ENCODE measurements around the gene GAK. TPM values are rescaled to one million over a fixed set of nuclear protein-coding genes. Genes with fewer than 3 reads are reported as not detected.

Gene GAK
- polyA plus RNA-seq, 1 donor: 43.2 TPM

- no peak for DNase-seq
These were observed 32.4 kb upstream of the GAK start for GRCh38 chr4:964346-965025.

DNA sequence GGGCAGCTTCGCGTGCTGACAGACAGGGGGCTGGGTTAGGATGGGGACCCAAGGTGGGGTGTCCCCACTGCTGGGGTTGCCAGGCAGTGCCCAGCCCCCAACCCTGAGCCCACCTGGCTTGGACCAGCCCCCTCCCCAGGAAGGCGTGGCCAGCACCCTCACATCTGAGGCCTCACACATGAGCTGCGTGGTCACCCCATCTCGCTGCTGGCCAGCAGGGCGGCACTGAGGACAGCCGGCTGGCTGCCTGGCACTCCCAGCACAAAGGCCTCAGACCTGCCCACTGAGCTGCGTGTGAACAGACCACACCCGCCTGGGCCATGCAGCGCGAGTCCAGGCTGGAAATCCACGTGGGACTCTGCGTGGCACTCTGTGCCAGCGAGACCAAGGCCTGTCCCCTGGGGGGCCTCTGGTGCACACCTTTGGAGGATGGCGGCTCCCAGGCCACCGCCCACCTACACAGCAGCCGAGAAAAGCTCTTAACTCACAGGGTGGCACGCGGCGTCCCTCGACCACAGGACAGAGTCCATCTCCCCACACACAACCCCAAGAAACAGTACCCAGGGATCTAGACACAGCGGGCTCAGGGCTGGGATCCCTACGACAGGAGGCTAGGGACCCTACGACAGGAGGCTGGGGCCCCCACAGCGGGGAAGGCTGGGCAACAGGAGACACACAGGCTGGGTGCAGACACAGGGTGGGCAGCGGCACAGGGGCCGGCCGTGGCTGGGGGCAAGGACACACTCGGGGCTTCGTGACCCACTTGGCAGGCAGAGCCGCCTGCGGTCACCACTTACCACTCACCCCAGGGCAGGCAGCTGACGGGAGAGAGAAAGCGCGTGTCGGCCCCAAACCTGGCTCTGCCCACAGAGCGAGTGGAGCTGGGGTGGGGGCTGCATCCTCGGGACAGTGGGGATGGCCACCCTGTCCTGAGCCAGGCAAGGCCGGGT lies 31.4 kb upstream of the GAK start:
- no peak for DNase-seq

- no peak for DNase-seq
These were observed 30.4 kb upstream of the GAK start for GRCh38 chr4:962231-963208.

- no peak for DNase-seq
These were observed 29.5 kb upstream of the GAK start for GRCh38 chr4:961351-962230.

- no peak for DNase-seq
These were observed 28.7 kb upstream of the GAK start for GRCh38 chr4:960636-961350.

- DNase-seq: no peak
These were observed 28.1 kb upstream of the GAK start for GRCh38 chr4:960140-960635.

GRCh38 chr4:959338-960139 lies 27.4 kb upstream of the GAK start:
- DNase-seq: no peak

- DNase-seq: no peak
These were observed 26.7 kb upstream of the GAK start for GRCh38 chr4:958696-959337.

- DNase-seq: no peak
These were observed 26.2 kb upstream of the GAK start for GRCh38 chr4:958314-958665.

- no peak for DNase-seq
These were observed 25.6 kb upstream of the GAK start for GRCh38 chr4:957581-958313.

DNA sequence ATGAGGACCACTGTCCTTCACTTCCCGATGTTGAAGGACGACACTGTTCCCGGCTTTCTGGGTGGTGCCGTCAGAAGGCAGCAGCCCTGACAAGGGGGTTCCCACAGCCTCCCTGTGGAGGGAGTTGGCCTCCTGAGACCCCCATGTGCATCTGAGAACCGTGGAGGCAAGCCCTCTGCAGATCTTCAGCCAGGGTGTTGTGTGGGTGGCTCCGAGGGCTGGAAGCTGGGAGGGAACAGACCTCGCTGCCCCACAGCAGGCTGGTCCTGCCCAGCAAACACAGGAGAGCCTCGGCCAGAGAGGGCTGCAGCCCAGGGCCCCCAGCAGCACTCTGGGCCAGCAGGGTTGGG lies 25.1 kb upstream of the GAK start:
- no peak for DNase-seq

DNA sequence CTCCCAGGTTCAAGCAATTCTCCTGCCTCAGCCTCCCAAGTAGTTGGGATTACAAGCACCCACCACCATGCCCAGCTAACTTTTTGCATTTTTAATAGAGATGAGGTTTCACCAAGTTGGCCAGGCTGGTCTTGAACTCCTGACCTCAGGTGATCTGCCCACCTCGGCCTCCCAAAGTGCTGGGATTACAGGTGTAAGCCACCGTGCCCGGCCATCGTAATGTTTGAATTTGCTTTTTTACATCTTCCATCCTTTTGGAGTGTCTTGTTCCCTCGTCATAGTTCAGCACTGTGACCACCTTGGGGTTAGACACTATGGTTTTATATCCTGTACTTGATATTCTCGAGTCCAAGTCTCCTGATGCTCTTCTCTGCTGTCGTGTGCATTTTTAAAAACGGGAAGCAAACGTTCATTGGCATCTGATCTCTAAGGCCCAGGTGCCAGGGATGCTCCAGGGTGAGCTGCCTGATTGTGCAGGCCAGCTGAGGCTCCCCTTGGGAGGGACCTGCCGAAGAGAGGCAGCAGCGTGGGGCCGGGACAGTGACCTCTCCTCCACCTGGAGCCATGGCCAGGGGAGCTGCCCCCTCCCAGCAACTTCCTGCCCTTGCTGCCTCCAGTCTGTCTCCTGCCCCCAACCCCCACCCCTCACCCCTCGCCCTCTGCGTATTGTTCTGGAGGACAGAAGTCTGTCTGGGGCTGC lies 24.6 kb upstream of the GAK start:
- DNase-seq: no peak

DNA sequence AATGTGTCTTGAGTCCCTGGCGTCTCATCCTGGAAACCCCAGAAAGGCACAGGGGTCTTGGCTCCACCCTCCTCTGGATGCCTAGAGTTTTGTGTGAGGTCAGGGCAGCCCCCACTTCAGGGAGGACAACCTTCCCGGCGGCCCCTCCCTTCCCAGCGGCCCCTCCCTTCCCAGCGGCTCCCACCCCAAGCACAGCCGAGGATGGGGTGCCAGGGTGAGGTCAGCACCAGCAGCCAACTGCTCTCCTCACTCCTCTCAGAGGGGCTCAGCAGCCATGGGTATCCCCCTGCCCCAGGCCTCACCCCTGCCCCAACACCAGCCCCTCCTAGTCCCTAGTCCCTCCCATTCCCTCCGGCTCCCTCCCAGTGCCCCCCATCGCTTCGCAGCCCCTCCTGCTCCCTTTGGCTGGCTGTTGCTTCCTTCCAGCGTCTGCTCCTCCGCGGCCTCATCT lies 23.8 kb upstream of the GAK start:
- DNase-seq: no peak

DNA sequence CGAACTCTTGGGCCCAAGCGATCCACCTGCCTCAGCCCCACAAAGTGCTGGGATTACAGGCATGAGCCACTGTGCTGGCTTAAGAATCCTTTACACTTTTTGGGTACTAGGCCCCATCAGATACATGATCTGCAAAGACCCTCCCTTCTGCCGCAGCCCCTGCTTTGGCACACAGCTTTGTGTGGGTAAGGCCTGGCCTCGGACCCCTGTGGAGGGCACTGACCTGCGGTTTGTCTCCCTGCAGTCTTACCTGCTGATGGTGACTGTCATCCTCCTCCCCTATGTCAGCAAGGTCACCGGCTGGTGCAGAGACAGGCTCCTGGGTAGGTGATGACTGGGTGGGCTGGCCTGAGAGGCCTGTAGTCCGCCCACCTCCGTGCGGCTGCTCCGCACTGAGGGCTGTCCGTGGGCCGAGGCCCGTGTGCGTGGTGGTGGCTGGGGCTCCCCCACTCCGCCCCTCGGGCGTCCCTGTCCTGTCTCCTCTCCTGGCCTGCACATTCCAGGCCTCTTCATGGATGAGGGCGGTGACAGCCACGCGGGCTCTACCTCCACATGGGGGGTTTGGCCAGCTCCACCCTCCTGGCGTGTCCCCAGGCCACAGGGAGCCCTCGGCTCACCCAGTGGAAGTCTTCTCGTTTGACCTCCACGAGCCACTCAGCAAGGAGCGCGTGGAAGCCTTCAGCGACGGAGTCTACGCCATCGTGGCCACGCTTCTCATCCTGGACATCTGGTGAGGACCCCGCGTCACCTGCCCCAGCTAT lies 23.2 kb upstream of the GAK start:
- no peak for DNase-seq

DNA sequence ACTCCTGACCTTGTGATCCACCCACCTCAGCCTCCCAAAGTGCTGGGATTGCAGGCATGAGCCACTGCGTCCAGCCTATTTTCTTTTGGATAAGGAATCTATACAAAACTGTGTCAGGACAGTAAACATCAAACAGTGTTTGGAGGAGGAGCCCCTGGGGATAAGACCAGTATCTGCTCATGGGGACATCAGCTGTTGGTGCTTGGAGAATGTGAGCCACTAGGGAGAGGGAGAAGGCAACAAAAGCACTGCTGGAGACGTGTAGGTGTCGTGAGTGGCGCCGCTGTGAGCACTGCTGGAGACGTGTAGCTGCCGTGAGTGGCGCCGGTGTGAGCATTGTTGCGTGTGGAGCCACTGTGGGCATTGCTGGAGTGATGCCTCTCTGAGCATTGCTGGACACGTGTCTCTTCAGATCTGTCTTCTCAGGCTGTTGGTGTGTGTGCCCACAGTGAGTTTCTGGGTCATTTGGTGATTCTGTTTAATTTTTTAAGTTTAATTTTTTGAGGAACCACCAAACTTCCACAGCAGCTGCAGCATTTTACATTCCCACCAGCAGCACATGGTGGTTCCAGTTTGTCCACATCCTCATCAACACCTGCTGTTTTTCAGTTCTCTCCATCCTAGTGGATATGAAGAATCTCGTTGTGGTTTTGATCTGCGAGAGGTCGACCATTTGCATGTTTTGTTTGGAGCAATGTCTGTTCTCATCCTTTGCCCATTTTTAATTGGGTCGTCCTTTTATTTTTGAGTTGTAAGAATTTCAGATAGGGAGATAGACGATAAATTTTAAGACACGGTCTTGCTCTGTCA lies 22.3 kb upstream of the GAK start:
- no peak for DNase-seq

DNA sequence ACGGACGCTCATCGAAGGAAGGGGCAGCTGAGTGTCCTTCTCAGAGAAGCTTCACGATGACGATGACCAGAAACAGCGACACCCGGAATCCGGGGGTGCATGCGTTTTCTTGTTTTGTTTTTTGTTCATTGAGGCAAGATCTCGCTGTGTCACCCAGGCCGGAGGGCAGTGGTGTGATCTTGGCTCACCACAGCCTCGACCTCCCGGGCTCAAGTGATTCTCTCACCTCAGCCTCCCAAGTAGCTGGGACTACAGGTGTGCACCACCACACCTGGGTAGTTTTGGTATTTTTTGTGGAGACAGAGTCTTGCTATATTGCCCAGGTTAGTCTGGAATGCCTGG lies 21.4 kb upstream of the GAK start:
- no peak for DNase-seq

Measured in hindlimb muscle (tissue), 1 donor.